Esophagus muscularis mucosa (tissue), 4 donors: Measurements from ENCODE around the gene EGLN2. TPM values are rescaled to one million over a fixed set of nuclear protein-coding genes. Genes with fewer than 3 reads are reported as not detected.

Experiments
- DNase-seq: peaks from one replicate; pipeline ENCODE4 v3.0.0-alpha.2; 2017; ENCODE audit errors: extremely low spot score
- H3K27ac ChIP-seq, 4 donors: fragments of 200-600 bp; sonication (generic); replicated peaks in 1 of 4; 1 replicate in 3 of 4; 2 replicates in 1 of 4; pipeline ENCODE4 v1.5.1; 2016 to 2019; ENCODE audit warnings: mild to moderate bottlenecking in 1 of 4
- H3K27me3 ChIP-seq, 4 donors: fragments of 200-600 bp; sonication (generic); one replicate each; pipeline versions ENCODE4 v1.5.1 to v1.6.0; 2016 to 2019
- H3K36me3 ChIP-seq, 4 donors: fragments of 200-600 bp; sonication (generic); one replicate each; pipeline ENCODE4 v1.5.1; 2016 to 2019
- H3K4me1 ChIP-seq, 4 donors: fragments of 200-600 bp; sonication (generic); one replicate each; pipeline ENCODE4 v1.5.1; 2016 to 2019
- H3K4me3 ChIP-seq, 4 donors: fragments of 200-600 bp; sonication (generic); 1 replicate in 2 of 4; 2 replicates in 2 of 4; pipeline ENCODE4 v1.5.1; 2016 to 2019; ENCODE audit warnings: mild to moderate bottlenecking in 4 of 4, moderate library complexity in 1 of 4
- H3K9me3 ChIP-seq, 4 donors: fragments of 200-600 bp; sonication (generic); 1 replicate in 3 of 4; 2 replicates in 1 of 4; pipeline ENCODE4 v1.5.1; 2016 to 2019
- CTCF ChIP-seq, 3 experiments: fragments of 200-600 bp in 2 of 3; fragments of 450-650 bp in 1 of 3; sonication (generic) in 2 of 3; IDR thresholded peaks; one replicate each; pipeline ENCODE4 v1.5.1; 2017 to 2019; ENCODE audit warnings: antibody characterized with exemption in 3 of 3, mild to moderate bottlenecking in 2 of 3, moderate library complexity in 1 of 3
- EP300 ChIP-seq: sonication (generic); formaldehyde crosslinking; IDR thresholded peaks from one replicate; pipeline ENCODE4 v1.6.1; 2017; ENCODE audit warnings: antibody characterized with exemption
- POLR2A ChIP-seq: fragments of 450-650 bp; IDR thresholded peaks from one replicate; pipeline ENCODE4 v1.6.1; 2017; ENCODE audit warnings: antibody characterized with exemption, moderate library complexity, mild to moderate bottlenecking, low read depth
- POLR2AphosphoS5 ChIP-seq, 2 donors: sonication (generic); formaldehyde crosslinking; IDR thresholded peaks; one replicate each; pipeline ENCODE4 v1.6.1; 2017; ENCODE audit warnings: antibody characterized with exemption in 2 of 2
- WGBS: methylation state at CpG from one replicate; pipeline ENCODE4 v1.1.5; 2018; 5-methylcytosine and 5-hydroxymethylcytosine counted together
- intact Hi-C: fragments of 100-400 bp; cut with DNase I; formaldehyde crosslinking; loops from one replicate; pipeline ENCODE4 v1.15.1; 2023
- total RNA-seq, 4 donors: library from RNA; depleted of rRNA; stranded (reverse); fragments of >200 nt; gene quantifications; one replicate each; pipeline versions ENCODE4 v1.1.0 to v1.2.1, GENCODE V29; 2016

The EGLN2 gene
- total RNA-seq, 4 donors from 2014 or later: 93.1 to 131 (median 101) TPM

- Histone ChIP-seq H3K27ac (peak within 1 kb of the TSS in 3 of 4 donors; percentile 94 to 99 (median 99)), H3K9me3 (no peaks in the 10 kb centered on the region), H3K36me3 (peaks cover 0 to 7% (median 0%) of the 10 kb centered on the region in 4 donors), H3K4me3 (peak within 1 kb of the TSS in 3 of 4 donors; percentile 17 to 33 (median 20)), H3K4me1 (peaks cover 16 to 20% (median 19%) of the 10 kb centered on the region in 4 donors), H3K27me3 (no peaks in the 10 kb centered on the region)
- no peak for TF ChIP-seq POLR2A
- no peak for TF ChIP-seq CTCF (IDR thresholded peaks at IDR 0.05)
- TF ChIP-seq EP300: no peak
- no peak for TF ChIP-seq POLR2AphosphoS5 (IDR thresholded peaks at IDR 0.05)
- WGBS: 78% methylated on average over 9 of the region's 9 CpGs
- intact Hi-C loops: no loop called here
- DNase-seq: no peak
Observed at GRCh38 chr19:40774916-40775631, 23.9 kb upstream of the EGLN2 start, which contains the start of gene MIA. Gene MIA (plus strand): TSS chr19:40775521. CDS start chr19:40775543, 22 bp downstream.

GRCh38 chr19:40775632-40776022, 23.4 kb upstream of the EGLN2 start:
- no peak for DNase-seq
- intact Hi-C loops: no loop called here
- TF ChIP-seq CTCF (IDR thresholded peaks at IDR 0.05) (no peak), POLR2AphosphoS5 (IDR thresholded peaks at IDR 0.05) (no peak), POLR2A (no peak), EP300 (no peak)
- Histone ChIP-seq H3K27me3 (no peaks in the 10 kb centered on the region), H3K4me3 (peak overlapping the region in 3 of 4 donors; percentile 17 to 33 (median 20)), H3K36me3 (peaks cover 0 to 1% (median 0%) of the 10 kb centered on the region in 4 donors), H3K4me1 (peaks cover 16 to 20% (median 19%) of the 10 kb centered on the region in 4 donors), H3K27ac (peak overlapping the region in 2 of 4 donors; percentile 31 to 37), H3K9me3 (no peaks in the 10 kb centered on the region)
- 86% methylated on average over 9 of the region's 10 CpGs for WGBS

- Histone ChIP-seq H3K4me3 (no peak overlapping the region), H3K4me1 (peaks cover 16 to 20% (median 19%) of the 10 kb centered on the region in 4 donors), H3K36me3 (no peaks in the 10 kb centered on the region), H3K27ac (peak overlapping the region; percentile 94 to 99 (median 98)), H3K9me3 (no peaks in the 10 kb centered on the region), H3K27me3 (no peaks in the 10 kb centered on the region)
- TF ChIP-seq POLR2A (no peak), CTCF (IDR thresholded peaks at IDR 0.05) (no peak), POLR2AphosphoS5 (IDR thresholded peaks at IDR 0.05) (no peak), EP300 (no peak)
- 72% methylated on average over 7 of the region's 7 CpGs for WGBS
- intact Hi-C loops: no loop called here
- DNase-seq: no peak
Observed at GRCh38 chr19:40776364-40776763, 22.6 kb upstream of the EGLN2 start.

- H3K9me3 ChIP-seq: no peaks in the 10 kb centered on the region
- H3K4me1 ChIP-seq: peaks cover 16 to 20% (median 19%) of the 10 kb centered on the region in 4 donors
- no peaks in the 10 kb centered on the region for H3K27me3 ChIP-seq
- intact Hi-C loops: no loop called here
- no peak for TF ChIP-seq EP300
- TF ChIP-seq POLR2AphosphoS5 (IDR thresholded peaks at IDR 0.05): peak in 1 of 2 donors; percentile 7
- peak overlapping the region; percentile 78 to 93 (median 85) for H3K4me3 ChIP-seq
- H3K36me3 ChIP-seq: peaks cover 0 to 2% (median under 1%) of the 10 kb centered on the region in 4 donors
- peak; percentile 99 for DNase-seq
- H3K27ac ChIP-seq: peak overlapping the region; percentile 94 to 99 (median 98)
- WGBS: 6% methylated on average over 13 of the region's 13 CpGs
Observed at GRCh38 chr19:40776932-40777644, 21.9 kb upstream of the EGLN2 start.

- no peaks in the 10 kb centered on the region for H3K27me3 ChIP-seq
- peak overlapping the region; percentile 94 to 99 (median 98) for H3K27ac ChIP-seq
- no peaks in the 10 kb centered on the region for H3K9me3 ChIP-seq
- DNase-seq: no peak
- H3K4me1 ChIP-seq: peaks cover 16 to 20% (median 19%) of the 10 kb centered on the region in 4 donors
- TF ChIP-seq EP300 (no peak), CTCF (IDR thresholded peaks at IDR 0.05) (no peak), POLR2A (no peak)
- H3K4me3 ChIP-seq: peak overlapping the region; percentile 78 to 93 (median 85)
- intact Hi-C loops: no loop called here
- 0% methylated on average over 10 of the region's 10 CpGs for WGBS
- peaks cover 0 to 7% (median 4%) of the 10 kb centered on the region in 4 donors for H3K36me3 ChIP-seq
Observed at GRCh38 chr19:40777645-40777936, 21.4 kb upstream of the EGLN2 start.
